ENCODE data around the gene CIP2A. TPM values are rescaled to one million over a fixed set of nuclear protein-coding genes. Genes with fewer than 3 reads are reported as not detected.

CIP2A gene
- total and polyA plus RNA-seq, 4 donors: 0.62 to 44.9 (median 0.95) TPM

- Histone ChIP-seq H3K4me3 (ENCODE audit: low read depth in 1 of 3, low read length in 3 of 3) (no peak overlapping the region), H3K9me3 (ENCODE audit: control insufficient read depth in 4 of 4, low read length in 3 of 4) (no peaks in the 10 kb centered on the region), H3K27me3 (ENCODE audit: control insufficient read depth in 4 of 4, insufficient read depth in 4 of 4, low read length in 3 of 4) (no peaks in the 10 kb centered on the region), H3K4me1 (ENCODE audit: control insufficient read depth in 4 of 4, insufficient read depth in 4 of 4, low read length in 3 of 4) (peaks cover 0 to 2% (median 0%) of the 10 kb centered on the region in 4 donors), H3K9ac (ENCODE audit: low read depth in 1 of 2, low read length in 2 of 2) (no peak overlapping the region), H3K36me3 (ENCODE audit: control insufficient read depth in 4 of 4, insufficient read depth in 3 of 4, low read depth in 1 of 4, low read length in 3 of 4) (no peaks in the 10 kb centered on the region), H3K27ac (ENCODE audit: low read depth in 1 of 2, low read length in 2 of 2) (no peak overlapping the region)
- TF ChIP-seq RXRA (IDR thresholded peaks at IDR 0.05): no peak
- no peak for TF ChIP-seq REST (IDR thresholded peaks at IDR 0.05)
- TF ChIP-seq EGR1 (IDR thresholded peaks at IDR 0.05; ENCODE audit: low read depth in 2 of 2): no peak
- no peak for TF ChIP-seq TAF1 (conservative IDR thresholded peaks at IDR 0.05)
- TF ChIP-seq, protein P1, sequence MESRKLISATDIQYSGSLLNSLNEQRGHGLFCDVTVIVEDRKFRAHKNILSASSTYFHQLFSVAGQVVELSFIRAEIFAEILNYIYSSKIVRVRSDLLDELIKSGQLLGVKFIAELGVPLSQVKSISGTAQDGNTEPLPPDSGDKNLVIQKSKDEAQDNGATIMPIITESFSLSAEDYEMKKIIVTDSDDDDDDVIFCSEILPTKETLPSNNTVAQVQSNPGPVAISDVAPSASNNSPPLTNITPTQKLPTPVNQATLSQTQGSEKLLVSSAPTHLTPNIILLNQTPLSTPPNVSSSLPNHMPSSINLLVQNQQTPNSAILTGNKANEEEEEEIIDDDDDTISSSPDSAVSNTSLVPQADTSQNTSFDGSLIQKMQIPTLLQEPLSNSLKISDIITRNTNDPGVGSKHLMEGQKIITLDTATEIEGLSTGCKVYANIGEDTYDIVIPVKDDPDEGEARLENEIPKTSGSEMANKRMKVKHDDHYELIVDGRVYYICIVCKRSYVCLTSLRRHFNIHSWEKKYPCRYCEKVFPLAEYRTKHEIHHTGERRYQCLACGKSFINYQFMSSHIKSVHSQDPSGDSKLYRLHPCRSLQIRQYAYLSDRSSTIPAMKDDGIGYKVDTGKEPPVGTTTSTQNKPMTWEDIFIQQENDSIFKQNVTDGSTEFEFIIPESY (IDR thresholded peaks at IDR 0.05): no peak
- no peak for TF ChIP-seq FOXA2 (IDR thresholded peaks at IDR 0.05)
- TF ChIP-seq, protein P2, sequence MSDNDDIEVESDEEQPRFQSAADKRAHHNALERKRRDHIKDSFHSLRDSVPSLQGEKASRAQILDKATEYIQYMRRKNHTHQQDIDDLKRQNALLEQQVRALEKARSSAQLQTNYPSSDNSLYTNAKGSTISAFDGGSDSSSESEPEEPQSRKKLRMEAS (IDR thresholded peaks at IDR 0.05): no peak
- TF ChIP-seq RAD21 (IDR thresholded peaks at IDR 0.05): no peak
- TF ChIP-seq HNF4A (conservative IDR thresholded peaks at IDR 0.05): no peak
- DNase-seq (ENCODE audit: low spot score): no peak
- 76% methylated on average over 3 of the region's 3 CpGs for WGBS
Measured at GRCh38 chr3:108565506-108565905, 23.7 kb downstream of the CIP2A start.

GRCh38 chr3:108564564-108564963, 24.7 kb downstream of the CIP2A start:
- Histone ChIP-seq H3K4me3 (ENCODE audit: low read depth in 1 of 3, low read length in 3 of 3) (no peak overlapping the region), H3K9me3 (ENCODE audit: control insufficient read depth in 4 of 4, low read length in 3 of 4) (no peaks in the 10 kb centered on the region), H3K27me3 (ENCODE audit: control insufficient read depth in 4 of 4, insufficient read depth in 4 of 4, low read length in 3 of 4) (no peaks in the 10 kb centered on the region), H3K4me1 (ENCODE audit: control insufficient read depth in 4 of 4, insufficient read depth in 4 of 4, low read length in 3 of 4) (peaks cover 0 to 2% (median 0%) of the 10 kb centered on the region in 4 donors), H3K27ac (ENCODE audit: low read depth in 1 of 2, low read length in 2 of 2) (no peak overlapping the region), H3K36me3 (ENCODE audit: control insufficient read depth in 4 of 4, insufficient read depth in 3 of 4, low read depth in 1 of 4, low read length in 3 of 4) (no peaks in the 10 kb centered on the region), H3K9ac (ENCODE audit: low read depth in 1 of 2, low read length in 2 of 2) (no peak overlapping the region)
- no peak for TF ChIP-seq SP1 (IDR thresholded peaks at IDR 0.05)
- no peak for TF ChIP-seq FOXA1 (IDR thresholded peaks at IDR 0.05)
- no peak for TF ChIP-seq RAD21 (IDR thresholded peaks at IDR 0.05)
- no peak for DNase-seq (ENCODE audit: low spot score)

- 94% methylated on average over 2 of the region's 2 CpGs for WGBS
- TF ChIP-seq GABPA (IDR thresholded peaks at IDR 0.05 in 1 of 2, conservative IDR thresholded peaks at IDR 0.05 in 1 of 2): no peak
- no peak for TF ChIP-seq FOXA2 (IDR thresholded peaks at IDR 0.05)
- TF ChIP-seq, protein P2 (IDR thresholded peaks at IDR 0.05): no peak
- TF ChIP-seq RAD21 (IDR thresholded peaks at IDR 0.05): no peak
- no peak for TF ChIP-seq JUND (IDR thresholded peaks at IDR 0.05)
- no peak for TF ChIP-seq RXRA (IDR thresholded peaks at IDR 0.05)
- TF ChIP-seq EGR1 (IDR thresholded peaks at IDR 0.05; ENCODE audit: low read depth in 2 of 2): no peak
- TF ChIP-seq FOXA1 (IDR thresholded peaks at IDR 0.05): no peak
- TF ChIP-seq CTCF (IDR thresholded peaks at IDR 0.05; ENCODE audit: low read depth, low read length, missing input control): no peak
- TF ChIP-seq HNF4G (IDR thresholded peaks at IDR 0.05): no peak
- TF ChIP-seq, protein P3, sequence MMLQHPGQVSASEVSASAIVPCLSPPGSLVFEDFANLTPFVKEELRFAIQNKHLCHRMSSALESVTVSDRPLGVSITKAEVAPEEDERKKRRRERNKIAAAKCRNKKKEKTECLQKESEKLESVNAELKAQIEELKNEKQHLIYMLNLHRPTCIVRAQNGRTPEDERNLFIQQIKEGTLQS (IDR thresholded peaks at IDR 0.05): no peak
- TF ChIP-seq, protein P1 (IDR thresholded peaks at IDR 0.05): no peak
- TF ChIP-seq HNF4A (conservative IDR thresholded peaks at IDR 0.05): no peak
- TF ChIP-seq SP1 (IDR thresholded peaks at IDR 0.05): no peak
- no peak for TF ChIP-seq YY1 (IDR thresholded peaks at IDR 0.05)
- TF ChIP-seq TAF1 (conservative IDR thresholded peaks at IDR 0.05): no peak
Measured at GRCh38 chr3:108562565-108562964, 26.7 kb downstream of the CIP2A start.

More at GRCh38 chr3:108562565-108562964, 26.7 kb downstream of the CIP2A start:
- DNase-seq (ENCODE audit: low spot score): no peak
- H3K4me3 ChIP-seq (ENCODE audit: low read depth in 1 of 3, low read length in 3 of 3): no peak overlapping the region
- H3K4me1 ChIP-seq (ENCODE audit: control insufficient read depth in 4 of 4, insufficient read depth in 4 of 4, low read length in 3 of 4): peaks cover 0 to 2% (median 0%) of the 10 kb centered on the region in 4 donors
- no peaks in the 10 kb centered on the region for H3K9me3 ChIP-seq (ENCODE audit: control insufficient read depth in 4 of 4, low read length in 3 of 4)
- no peak overlapping the region for H3K9ac ChIP-seq (ENCODE audit: low read depth in 1 of 2, low read length in 2 of 2)
- no peak overlapping the region for H3K27ac ChIP-seq (ENCODE audit: low read depth in 1 of 2, low read length in 2 of 2)
- no peaks in the 10 kb centered on the region for H3K36me3 ChIP-seq (ENCODE audit: control insufficient read depth in 4 of 4, insufficient read depth in 3 of 4, low read depth in 1 of 4, low read length in 3 of 4)
- H3K27me3 ChIP-seq (ENCODE audit: control insufficient read depth in 4 of 4, insufficient read depth in 4 of 4, low read length in 3 of 4): no peaks in the 10 kb centered on the region
